Body of pancreas (tissue), 4 donors: ENCODE data around the gene TRIM73. TPM values are rescaled to one million over a fixed set of nuclear protein-coding genes. Genes with fewer than 3 reads are reported as not detected.
"Not testable (repeated sequence)": the region's sequence is repeated elsewhere in the genome, so short reads cannot be mapped to it uniquely, and the experiment has no call there.

Experiments
- ATAC-seq: fragments of 150-250 bp; one replicate; pipeline ENCODE4 v1.9.1; 2016
- DNase-seq, 4 donors: peaks; one replicate each; pipeline ENCODE4 v3.0.0-alpha.2; 2019
- H3K27ac ChIP-seq, 4 donors: fragments of 200-600 bp; sonication (generic); 1 replicate in 3 of 4; 2 replicates in 1 of 4; pipeline versions ENCODE4 v1.5.1 to v1.6.1; 2016 to 2019; ENCODE audit warnings: mild to moderate bottlenecking in 1 of 4, mixed read lengths in 1 of 4, moderate library complexity in 1 of 4
- H3K27me3 ChIP-seq, 2 donors: fragments of 200-600 bp; sonication (generic); one replicate each; pipeline ENCODE4 v1.6.0; 2016; ENCODE audit warnings: mild to moderate bottlenecking in 1 of 2
- H3K36me3 ChIP-seq, 2 donors: fragments of 200-600 bp; sonication (generic); replicated peaks in 1 of 2; 2 replicates each; pipeline ENCODE4 v1.5.1; 2016; ENCODE audit warnings: low read depth in 2 of 2; ENCODE audit not compliant: insufficient read depth in 1 of 2
- H3K4me1 ChIP-seq: fragments of 200-600 bp; sonication (generic); one replicate; pipeline ENCODE4 v1.6.0; 2016
- H3K4me3 ChIP-seq, 2 donors: fragments of 200-600 bp; sonication (generic); 1 replicate in 1 of 2; 2 replicates in 1 of 2; pipeline ENCODE4 v1.5.1; 2016 to 2019
- H3K9me3 ChIP-seq, 3 donors: fragments of 200-600 bp; sonication (generic); 1 replicate in 2 of 3; 2 replicates in 1 of 3; pipeline ENCODE4 v1.5.1; 2016
- CTCF ChIP-seq, 7 experiments: fragments of 450-650 bp in 4 of 7; fragments of 200-600 bp in 3 of 7; sonication (generic) in 3 of 7; IDR thresholded peaks; one replicate each; pipeline ENCODE4 v1.5.1; 2016 to 2019; ENCODE audit warnings: antibody characterized with exemption in 7 of 7
- WGBS, 2 donors: methylation state at CpG; one replicate each; pipeline ENCODE4 v1.1.5; 2017; 5-methylcytosine and 5-hydroxymethylcytosine counted together
- intact Hi-C: fragments of 100-400 bp; cut with DNase I; formaldehyde crosslinking; loops from one replicate; pipeline ENCODE4 v1.15.1; 2023
- total RNA-seq, 2 donors: library from RNA; depleted of rRNA; stranded (reverse); fragments of >200 nt; gene quantifications; one replicate each; pipeline ENCODE4 v1.1.0, GENCODE V29; 2016

The TRIM73 gene
- total RNA-seq, 2 donors from 2014 or later: 1.8 to 13.2 TPM

GRCh38 chr7:75418292-75418858 is 22.9 kb downstream of the TRIM73 start:
- DNase-seq, H3K4me3 ChIP-seq, H3K36me3 ChIP-seq, H3K27me3 ChIP-seq, H3K27ac ChIP-seq, H3K4me1 ChIP-seq, ATAC-seq, intact Hi-C loops, H3K9me3 ChIP-seq: not testable (repeated sequence)
- 81 to 100% methylated on average over 1 to 16 of the region's 20 CpGs for WGBS, 2 donors
- TF ChIP-seq CTCF (IDR thresholded peaks at IDR 0.05): peak in 2 of 7 experiments; percentile 9 to 11

- H3K9me3 ChIP-seq, H3K4me1 ChIP-seq, ATAC-seq, H3K27ac ChIP-seq, H3K36me3 ChIP-seq, DNase-seq, H3K4me3 ChIP-seq, H3K27me3 ChIP-seq, intact Hi-C loops: not testable (repeated sequence)
- 81% methylated on average over 13 of the region's 13 CpGs; no CpG with 5 or more reads in 1 of the 2 donors for WGBS, 2 donors
Measured at GRCh38 chr7:75419210-75419609, 23.8 kb downstream of the TRIM73 start.

- DNase-seq, H3K27me3 ChIP-seq, H3K27ac ChIP-seq, H3K9me3 ChIP-seq, ATAC-seq, H3K4me1 ChIP-seq, intact Hi-C loops, H3K4me3 ChIP-seq: not testable (repeated sequence)
- WGBS, 2 donors: 69 to 82% methylated on average over 8 to 10 of the region's 13 CpGs
- H3K36me3 ChIP-seq: peaks cover 0 to 13% of the 10 kb centered on the region in 2 donors
Measured at GRCh38 chr7:75419693-75420092, 24.3 kb downstream of the TRIM73 start.

- H3K27me3 ChIP-seq, H3K4me1 ChIP-seq, H3K27ac ChIP-seq, H3K4me3 ChIP-seq, ATAC-seq, intact Hi-C loops, H3K9me3 ChIP-seq, DNase-seq: not testable (repeated sequence)
- WGBS, 2 donors: 87 to 94% methylated on average over 4 to 9 of the region's 13 CpGs
- H3K36me3 ChIP-seq: peaks cover 0 to 13% of the 10 kb centered on the region in 2 donors
Measured at GRCh38 chr7:75420152-75420551, 24.7 kb downstream of the TRIM73 start.

- intact Hi-C loops, H3K27me3 ChIP-seq, H3K27ac ChIP-seq, H3K4me3 ChIP-seq, H3K36me3 ChIP-seq, DNase-seq, H3K9me3 ChIP-seq, H3K4me1 ChIP-seq, ATAC-seq: not testable (repeated sequence)
- 94 to 99% methylated on average over 16 to 31 of the region's 50 CpGs for WGBS, 2 donors
Measured at GRCh38 chr7:75421798-75422710, 26.6 kb downstream of the TRIM73 start.

GRCh38 chr7:75423481-75423880 is 28.1 kb downstream of the TRIM73 start:
- intact Hi-C loops, H3K9me3 ChIP-seq, H3K27ac ChIP-seq, H3K4me3 ChIP-seq, H3K36me3 ChIP-seq, H3K4me1 ChIP-seq, H3K27me3 ChIP-seq, ATAC-seq, DNase-seq: not testable (repeated sequence)
- 90% methylated on average over 8 of the region's 15 CpGs; no CpG with 5 or more reads in 1 of the 2 donors for WGBS, 2 donors

GRCh38 chr7:75439000-75439399 is 43.6 kb downstream of the TRIM73 start:
- ATAC-seq, intact Hi-C loops, H3K4me1 ChIP-seq, H3K9me3 ChIP-seq, DNase-seq, H3K4me3 ChIP-seq, H3K27ac ChIP-seq, H3K27me3 ChIP-seq: not testable (repeated sequence)
- peaks cover 0 to 29% of the 10 kb centered on the region in 2 donors for H3K36me3 ChIP-seq
- WGBS, 2 donors: 95 to 96% methylated on average over 4 of the region's 4 CpGs

- intact Hi-C loops, H3K4me1 ChIP-seq: not testable (repeated sequence)
Measured at GRCh38 chr7:75442101-75442464, 46.7 kb downstream of the TRIM73 start.

More at GRCh38 chr7:75442101-75442464, 46.7 kb downstream of the TRIM73 start:
- H3K9me3 ChIP-seq, H3K27me3 ChIP-seq, DNase-seq: not testable (repeated sequence)
- Histone ChIP-seq H3K36me3 (peaks cover 0 to 13% of the 10 kb centered on the region in 2 donors), H3K27ac (peak overlapping the region; percentile 75 to 92 (median 90)), H3K4me3 (peak overlapping the region in 1 of 2 donors; percentile 1)
- 0% methylated on average over 14 of the region's 37 CpGs; no CpG with 5 or more reads in 1 of the 2 donors for WGBS, 2 donors
- peak; percentile 53 for ATAC-seq
